Measurements from ENCODE around the gene PER3. TPM values are rescaled to one million over a fixed set of nuclear protein-coding genes. Genes with fewer than 3 reads are reported as not detected.

Gene PER3
- total RNA-seq, 1 donor from 2014 or later: 0.99 TPM

DNA sequence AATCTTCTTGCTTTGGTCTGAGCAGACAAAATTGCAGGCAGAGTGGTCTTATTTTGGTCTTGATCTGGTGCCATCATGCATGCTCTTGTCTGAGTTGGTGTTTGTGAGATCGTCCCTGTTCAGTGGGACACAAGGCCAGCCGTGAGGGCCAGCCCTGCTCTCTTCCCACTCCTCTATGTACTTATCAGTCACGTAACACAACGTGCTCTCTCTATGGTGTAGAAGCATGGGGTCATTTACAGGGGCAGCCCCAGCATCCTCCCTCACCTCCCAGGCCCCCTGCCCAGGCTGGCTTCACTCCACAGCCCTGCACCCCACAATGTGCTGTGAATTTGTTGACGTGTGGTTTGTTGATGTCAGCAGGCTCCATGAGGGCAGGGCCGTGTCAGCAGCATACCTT is 87.0 kb downstream of the PER3 start:
- DNase-seq (ENCODE audit: low read depth): no peak

DNA sequence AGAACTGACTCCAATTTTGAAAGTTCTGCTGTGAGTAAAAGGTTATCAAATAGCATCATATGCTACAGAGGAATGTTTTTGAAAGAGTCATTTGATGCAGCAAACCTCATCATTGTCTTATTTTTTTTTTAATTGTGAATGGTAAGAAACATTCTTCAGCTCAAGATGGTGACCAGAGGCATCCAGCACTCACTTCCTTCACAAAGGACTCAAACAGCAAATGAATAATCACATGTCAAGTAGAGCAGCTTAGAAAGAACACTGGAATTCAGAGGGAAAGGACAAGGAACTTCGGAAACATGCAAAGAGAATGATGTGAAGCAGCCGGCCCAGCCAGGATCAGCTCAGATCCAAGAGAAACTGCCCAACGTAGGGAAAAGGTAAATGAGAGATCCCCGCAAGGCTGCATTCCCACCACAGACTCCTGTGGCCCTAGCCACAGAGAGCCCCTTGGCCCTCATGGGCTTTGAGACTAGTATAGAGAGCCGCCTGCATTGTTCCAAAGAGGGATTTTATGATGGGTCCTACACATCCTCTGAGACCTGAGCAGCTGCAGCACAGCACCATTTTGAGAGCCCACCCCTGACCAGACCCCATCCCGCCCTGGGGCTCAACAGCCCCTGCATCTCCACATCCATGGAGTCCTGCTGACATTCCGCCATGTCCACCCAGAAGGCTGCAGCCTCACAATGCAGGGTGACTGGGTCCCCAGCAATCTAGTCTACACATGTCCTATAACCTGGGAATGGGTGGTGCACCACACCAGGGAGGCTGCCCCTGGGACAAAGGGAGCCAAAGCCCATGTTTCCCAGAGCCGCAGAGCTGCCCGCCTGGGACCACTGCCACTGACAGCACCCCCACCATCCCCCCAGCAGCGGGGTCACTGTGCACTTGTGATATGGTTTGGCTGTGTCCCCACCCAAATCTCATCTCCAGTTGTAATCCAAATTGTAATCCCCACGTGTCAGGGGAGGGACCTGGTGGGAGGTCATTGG is 90.0 kb downstream of the PER3 start:
- DNase-seq (ENCODE audit: low read depth): no peak

DNA sequence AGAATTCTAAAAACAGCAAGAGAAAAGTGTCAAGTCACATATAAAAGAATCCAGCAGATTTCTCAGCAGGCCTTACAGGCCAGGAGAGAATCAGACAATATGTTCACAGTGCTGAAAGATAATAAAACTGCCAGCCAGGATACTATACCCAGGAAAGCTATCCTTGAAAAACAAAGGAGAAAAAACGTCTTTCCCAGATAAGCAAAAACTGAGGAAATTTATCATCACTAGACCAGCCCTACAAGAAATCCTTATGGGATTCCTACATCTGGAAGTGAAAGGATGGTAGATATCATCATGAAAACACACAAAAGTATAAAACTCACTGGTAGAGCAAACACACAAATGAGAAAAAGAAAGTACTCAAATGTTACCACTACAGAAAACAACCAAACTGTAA is 93.9 kb downstream of the PER3 start:
- no peak for DNase-seq (ENCODE audit: low read depth)

DNA sequence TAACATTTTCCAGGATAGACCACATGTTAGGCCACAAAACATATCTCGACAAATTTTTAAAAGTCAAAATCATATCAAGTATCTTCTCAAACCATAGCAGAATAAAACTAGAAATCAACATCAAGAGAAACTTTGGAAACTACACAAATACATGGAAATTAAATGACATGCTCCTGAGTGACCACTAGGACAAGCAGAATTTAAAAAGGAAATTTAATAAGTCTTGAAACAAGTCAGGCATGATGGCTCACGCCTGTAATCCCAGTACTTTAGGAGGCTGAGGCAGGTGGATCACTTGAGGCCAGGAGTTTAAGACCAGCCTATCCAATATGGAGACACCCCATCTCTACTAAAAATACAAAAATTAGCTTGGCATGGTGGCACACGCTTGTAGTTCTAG is 95.1 kb downstream of the PER3 start:
- DNase-seq (ENCODE audit: low read depth): no peak

DNA sequence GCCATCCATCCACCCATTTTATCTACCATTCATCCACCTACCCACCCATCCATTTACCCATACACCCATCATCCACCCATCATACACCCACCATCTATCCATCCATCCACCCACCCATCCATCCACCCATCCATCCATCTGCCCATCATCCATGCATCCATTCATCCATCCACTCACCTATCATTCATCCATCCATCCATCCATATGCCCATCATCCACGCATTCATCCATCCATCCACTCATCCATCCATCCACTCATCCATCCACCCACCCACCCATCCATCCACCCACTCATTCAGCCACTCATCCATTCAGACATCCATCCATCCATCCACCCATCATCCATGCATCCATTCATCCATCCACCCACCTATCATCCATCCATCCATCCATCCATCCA is 100.7 kb downstream of the PER3 start:
- no peak for DNase-seq (ENCODE audit: low read depth)

DNA sequence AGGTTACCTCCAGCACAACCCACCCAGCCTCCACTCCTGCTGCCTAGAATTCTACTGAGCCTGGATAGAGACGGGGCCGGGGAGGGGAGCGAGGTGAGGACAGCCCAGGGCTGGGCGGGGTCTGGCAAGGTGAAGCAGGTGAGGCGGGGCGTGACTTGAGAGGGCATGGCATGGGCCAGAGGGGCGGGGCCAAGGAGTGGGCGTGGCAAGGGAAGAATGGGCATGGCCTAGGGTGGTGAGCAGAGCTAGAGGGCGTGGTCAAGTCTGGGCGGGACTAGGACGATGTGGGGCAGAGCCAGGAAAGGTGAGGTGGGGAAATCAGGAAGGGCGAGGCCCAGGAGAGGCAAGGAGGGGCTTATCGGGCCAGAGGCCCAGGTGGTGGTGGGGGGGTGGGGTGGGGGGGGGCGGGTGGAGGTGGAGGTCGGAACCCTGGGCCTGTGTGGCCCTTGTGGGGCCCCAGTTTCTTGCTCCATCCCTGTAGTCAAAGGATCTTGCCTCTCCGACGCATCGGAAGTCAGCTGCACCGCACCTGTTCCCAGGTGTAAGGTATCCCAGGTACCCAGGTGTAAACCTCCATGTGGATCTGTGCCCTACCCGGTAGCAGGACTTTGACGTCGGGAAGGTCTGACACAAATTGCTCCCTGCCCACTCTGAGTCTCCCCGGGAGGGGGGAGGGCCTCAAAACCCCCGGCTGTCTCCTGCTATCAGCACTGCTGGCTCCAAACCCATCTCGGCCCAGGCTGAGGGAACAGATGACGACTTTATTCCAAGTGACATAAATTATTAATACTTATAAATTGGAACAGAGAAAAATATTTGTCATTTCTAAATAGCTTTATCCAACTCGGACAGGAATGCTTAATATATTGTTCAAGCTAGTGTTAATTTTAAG is 101.7 kb downstream of the PER3 start:
- no peak for DNase-seq (ENCODE audit: low read depth)

DNA sequence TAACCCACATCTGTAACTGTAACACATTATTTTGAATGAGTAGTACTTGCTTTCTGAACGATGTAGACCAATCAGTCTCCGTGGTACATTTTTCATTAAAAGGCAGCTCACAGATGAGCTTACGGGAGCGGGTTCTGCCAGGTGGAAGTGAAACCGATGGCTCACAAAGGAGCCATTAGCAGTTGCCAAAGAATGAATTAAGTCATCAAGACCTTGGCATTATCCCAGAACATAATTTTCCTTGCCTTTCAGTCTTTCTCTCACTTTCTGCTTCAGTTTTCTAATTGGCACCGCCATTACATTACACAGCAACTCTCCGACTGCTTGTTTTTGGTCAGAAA is 102.3 kb downstream of the PER3 start:
- DNase-seq (ENCODE audit: low read depth): peak; percentile 12

DNA sequence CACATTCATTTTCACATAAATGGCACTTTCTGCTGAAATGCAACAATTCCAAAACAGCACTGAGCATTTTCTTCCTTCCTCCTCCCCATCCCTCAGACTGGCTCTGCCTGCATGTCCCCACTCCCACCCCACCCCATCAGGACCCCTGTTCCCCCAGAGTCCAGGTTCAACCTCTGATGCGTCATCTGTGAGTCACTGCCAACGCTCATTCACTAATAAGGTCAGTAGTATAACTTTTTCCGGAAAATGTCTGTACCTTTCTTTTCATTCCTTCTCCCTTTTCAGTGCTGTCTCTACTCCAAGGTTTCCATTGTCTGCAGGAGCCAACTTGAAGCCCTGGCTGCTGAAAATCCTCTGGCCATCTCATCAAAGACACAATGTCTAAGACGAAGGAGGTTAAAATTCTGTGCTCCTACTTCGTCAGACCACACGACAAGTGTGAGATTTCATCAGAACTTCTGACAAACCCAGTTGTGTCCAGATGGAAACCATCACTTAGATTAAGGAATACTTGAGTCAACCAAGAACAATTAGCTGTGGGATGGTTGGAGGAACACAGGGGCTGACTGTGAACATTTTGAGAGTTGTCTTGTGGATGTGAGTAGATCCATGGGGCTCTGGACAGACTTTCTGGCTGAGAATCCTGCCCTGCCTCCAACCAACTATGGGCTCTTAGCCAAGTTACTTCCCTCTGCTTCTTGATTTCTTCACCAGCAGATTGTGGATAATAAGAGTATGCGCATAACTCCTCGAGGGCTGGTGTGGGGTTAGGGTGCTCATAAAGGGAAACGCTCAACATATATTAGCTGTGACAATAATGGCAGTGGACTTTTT is 104.4 kb downstream of the PER3 start:
- no peak for DNase-seq (ENCODE audit: low read depth)

DNA sequence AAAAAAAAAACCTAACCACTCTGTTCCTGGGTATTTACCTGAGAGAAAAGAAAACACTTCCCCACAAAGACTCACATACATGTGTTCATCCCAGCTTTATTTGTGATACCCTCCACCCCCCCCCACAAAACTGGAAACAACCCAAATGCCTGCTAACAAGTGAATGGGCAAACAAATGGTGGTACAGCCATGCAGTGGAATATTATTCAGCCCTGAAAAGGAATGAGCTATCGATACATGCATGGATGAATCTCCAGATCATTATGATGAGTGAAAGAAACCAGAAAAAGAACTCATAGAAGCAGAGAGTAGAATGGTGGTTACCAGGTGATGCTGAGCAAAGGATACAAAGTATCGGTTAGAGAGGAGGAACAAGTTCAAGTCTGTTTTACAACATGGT is 106.8 kb downstream of the PER3 start:
- no peak for DNase-seq (ENCODE audit: low read depth)

DNA sequence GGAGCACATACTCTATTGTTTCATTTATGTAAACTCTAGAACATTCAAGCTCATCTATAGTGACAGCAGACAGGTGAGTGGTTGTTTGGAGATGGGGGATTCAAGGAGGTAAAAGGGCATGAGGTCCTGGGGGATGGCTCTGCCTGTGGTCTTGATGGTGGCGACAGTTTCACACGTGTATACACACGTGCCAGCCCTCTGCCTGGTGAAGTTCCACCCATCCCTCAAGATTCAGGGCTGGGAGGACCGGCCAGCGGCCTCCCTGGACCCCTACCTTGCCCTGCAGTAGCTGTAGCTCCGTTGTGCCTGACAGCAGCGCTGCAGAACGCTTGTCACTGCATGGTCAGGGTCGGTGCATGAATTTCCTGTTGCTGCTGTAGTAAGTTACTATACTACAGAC is 107.7 kb downstream of the PER3 start:
- no peak for DNase-seq (ENCODE audit: low read depth)

DNA sequence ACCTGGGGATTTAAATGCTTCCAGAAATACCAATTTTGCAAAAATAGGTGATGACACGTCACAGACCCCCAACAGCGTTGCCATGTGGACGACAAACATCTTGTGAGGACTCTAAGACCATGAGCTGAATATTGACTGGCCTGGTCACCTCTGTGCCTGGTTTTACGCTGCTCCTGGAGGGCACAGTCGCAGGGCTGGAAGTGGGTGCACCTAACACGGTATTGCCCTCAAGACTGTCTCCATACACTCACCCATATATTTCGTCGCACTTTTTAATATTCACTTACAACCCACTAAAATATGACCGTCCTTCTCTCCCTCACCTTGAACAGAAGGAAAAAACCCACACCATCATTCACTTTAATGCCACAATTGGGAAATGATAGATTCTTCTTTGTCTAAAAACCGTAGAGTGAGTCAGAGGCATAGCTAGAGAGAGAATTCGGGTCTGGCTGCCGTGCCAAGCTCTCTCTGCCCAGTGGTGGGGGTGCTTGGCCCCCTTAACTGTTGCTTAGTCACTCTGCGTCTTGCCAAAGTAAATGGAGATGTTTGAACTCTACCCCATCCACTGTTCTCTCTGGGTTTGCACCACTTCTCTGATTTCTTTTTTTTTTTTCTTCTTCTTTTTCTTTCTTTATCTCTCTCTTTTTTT is 109.6 kb downstream of the PER3 start:
- no peak for DNase-seq (ENCODE audit: low read depth)

Other genes starting within 250 kb of the PER3 start
- 136 and 225 TPM in 2 replicates for gene VAMP3, start 13.0 kb upstream of the PER3 start, total RNA-seq
- not detected in 2 replicates for gene UTS2, start 68.8 kb downstream of the PER3 start, total RNA-seq
- gene TNFRSF9, start 156.5 kb downstream of the PER3 start, total RNA-seq: 4.1 and 7.8 TPM in 2 replicates
- gene PARK7, start 177.4 kb downstream of the PER3 start, total RNA-seq: 245 and 262 TPM in 2 replicates
- gene ERRFI1, start 242.0 kb downstream of the PER3 start, total RNA-seq: 38.3 and 47.8 TPM in 2 replicates

All from renal cortical epithelial cell (primary cell).